ENCODE measurements around the gene GSAP.

- TF ChIP-seq POLR2A (IDR thresholded peaks at IDR 0.05; ENCODE audit: low read length) (no peak), GATA1 (IDR thresholded peaks at IDR 0.05; ENCODE audit: low read depth, low read length) (no peak)
These were observed 9.7 kb downstream of the GSAP start for GRCh38 chr7:77406421-77406820.
